H9 (cell line): ENCODE measurements around the gene B3GAT3. TPM values are rescaled to one million over a fixed set of nuclear protein-coding genes. Genes with fewer than 3 reads are reported as not detected.

Experiments
- DNase-seq: peaks from one replicate; pipeline ENCODE4 v3.0.0-alpha.2; 2017
- H2AFZ ChIP-seq: one replicate; pipeline ENCODE4 v1.6.1; 2013; ENCODE audit warnings: mild to moderate bottlenecking, low read length, control low read depth, moderate library complexity
- H2AK5ac ChIP-seq: 2 replicates; pipeline ENCODE4 v1.6.1; 2013; ENCODE audit warnings: low read length, control low read depth, mixed read lengths; ENCODE audit not compliant: insufficient read length
- H2BK120ac ChIP-seq: one replicate; pipeline ENCODE4 v1.6.1; 2013; ENCODE audit warnings: low read depth, mild to moderate bottlenecking, low read length, control low read depth, inconsistent platforms; ENCODE audit not compliant: poor library complexity, severe bottlenecking
- H2BK12ac ChIP-seq: 2 replicates; pipeline ENCODE4 v1.6.1; 2013; ENCODE audit warnings: low read length, control low read depth, mixed read lengths, low read depth; ENCODE audit not compliant: insufficient read length
- H2BK15ac ChIP-seq: 2 replicates; pipeline ENCODE4 v1.6.1; 2013; ENCODE audit warnings: low read depth, low read length, control low read depth
- H2BK20ac ChIP-seq: one replicate; pipeline ENCODE4 v1.6.1; 2013; ENCODE audit warnings: low read depth, mild to moderate bottlenecking, low read length, control low read depth, inconsistent platforms; ENCODE audit not compliant: poor library complexity, severe bottlenecking
- H2BK5ac ChIP-seq: 2 replicates; pipeline ENCODE4 v1.6.1; 2013; ENCODE audit warnings: low read length, control low read depth, mixed read lengths; ENCODE audit not compliant: insufficient read length
- H3K14ac ChIP-seq: 2 replicates; pipeline ENCODE4 v1.6.1; 2013; ENCODE audit warnings: low read length, control low read depth; ENCODE audit not compliant: insufficient read depth
- H3K18ac ChIP-seq: 2 replicates; pipeline ENCODE4 v1.6.1; 2013; ENCODE audit warnings: low read depth, mild to moderate bottlenecking, mixed read lengths, low read length, control low read depth; ENCODE audit not compliant: insufficient read length
- H3K23ac ChIP-seq: 2 replicates; pipeline ENCODE4 v1.6.1; 2013; ENCODE audit warnings: low read length, control low read depth, mixed read lengths, low read depth; ENCODE audit not compliant: insufficient read length
- H3K23me2 ChIP-seq: 2 replicates; pipeline ENCODE4 v1.6.1; 2013; ENCODE audit warnings: low read depth, mild to moderate bottlenecking, mixed read lengths, low read length, control low read depth; ENCODE audit not compliant: insufficient read length, poor library complexity, severe bottlenecking
- H3K27ac ChIP-seq: 2 replicates; pipeline ENCODE4 v1.5.1; 2013; ENCODE audit warnings: low read length, control low read depth, mixed read lengths, low read depth; ENCODE audit not compliant: insufficient read length
- H3K27me3 ChIP-seq: 2 replicates; pipeline ENCODE4 v1.6.1; 2013; ENCODE audit warnings: low read length, control low read depth, inconsistent platforms; ENCODE audit not compliant: insufficient read depth
- H3K4ac ChIP-seq: 2 replicates; pipeline ENCODE4 v1.6.1; 2013; ENCODE audit warnings: low read depth, mild to moderate bottlenecking, control low read depth, inconsistent platforms, low read length, moderate library complexity
- H3K4me1 ChIP-seq: 2 replicates; pipeline ENCODE4 v1.6.1; 2013; ENCODE audit warnings: low read length, control low read depth, inconsistent platforms; ENCODE audit not compliant: insufficient read depth
- H3K4me2 ChIP-seq: 2 replicates; pipeline ENCODE4 v1.6.1; 2013; ENCODE audit warnings: low read length, control low read depth, mixed read lengths; ENCODE audit not compliant: insufficient read length, insufficient read depth
- H3K56ac ChIP-seq: 2 replicates; pipeline ENCODE4 v1.6.1; 2013; ENCODE audit warnings: low read depth, mild to moderate bottlenecking, mixed read lengths, low read length, control low read depth; ENCODE audit not compliant: insufficient read length
- H3K79me1 ChIP-seq: 2 replicates; pipeline ENCODE4 v1.6.1; 2013; ENCODE audit warnings: low read depth, mild to moderate bottlenecking, moderate library complexity, low read length, control low read depth, inconsistent platforms; ENCODE audit not compliant: insufficient read depth, poor library complexity, severe bottlenecking
- H3K79me2 ChIP-seq: 2 replicates; pipeline ENCODE4 v1.6.1; 2013; ENCODE audit warnings: low read length, control low read depth, inconsistent platforms; ENCODE audit not compliant: insufficient read depth
- H3K9ac ChIP-seq: 2 replicates; pipeline ENCODE4 v1.6.1; 2013; ENCODE audit warnings: low read length, control low read depth, mixed read lengths; ENCODE audit not compliant: insufficient read length; ENCODE audit errors: extremely low read depth
- H3K9me3 ChIP-seq: one replicate; pipeline ENCODE4 v1.6.1; 2013; ENCODE audit warnings: low read depth, low read length, inconsistent platforms; ENCODE audit not compliant: control insufficient read depth
- H3T11ph ChIP-seq: one replicate; pipeline ENCODE4 v1.6.1; 2013; ENCODE audit warnings: mild to moderate bottlenecking, low read length, control low read depth, inconsistent platforms
- H4K20me1 ChIP-seq: one replicate; pipeline ENCODE4 v1.6.1; 2013; ENCODE audit not compliant: control insufficient read depth, insufficient read length, insufficient read depth
- H4K5ac ChIP-seq: 2 replicates; pipeline ENCODE4 v1.6.1; 2013; ENCODE audit warnings: low read depth, mild to moderate bottlenecking, mixed read lengths, low read length, control low read depth; ENCODE audit not compliant: insufficient read length
- H4K8ac ChIP-seq: replicated peaks from 2 replicates; pipeline ENCODE4 v1.6.1; 2013; ENCODE audit warnings: low read length, control low read depth, mixed read lengths, low read depth; ENCODE audit not compliant: insufficient read length
- H4K91ac ChIP-seq: 2 replicates; pipeline ENCODE4 v1.6.1; 2013; ENCODE audit warnings: low read depth, mild to moderate bottlenecking, moderate library complexity, mixed read lengths, low read length, control low read depth; ENCODE audit not compliant: insufficient read length
- H3K27ac Mint-ChIP-seq, 3 experiments: 2 replicates in 2 of 3; 3 replicates in 1 of 3; pipeline ENCODE4 v1.8.0; 2020 to 2021; ENCODE audit warnings: mixed read lengths in 3 of 3, mild to moderate bottlenecking in 1 of 3, moderate library complexity in 1 of 3
- H3K27me3 Mint-ChIP-seq: 2 replicates; pipeline ENCODE4 v1.8.0; 2021; ENCODE audit warnings: low read depth, mild to moderate bottlenecking, moderate library complexity, mixed read lengths
- H3K36me3 Mint-ChIP-seq, 3 experiments: 2 replicates in 2 of 3; 3 replicates in 1 of 3; pipeline ENCODE4 v1.8.0; 2020 to 2021; ENCODE audit warnings: low read depth in 3 of 3, mixed read lengths in 3 of 3; ENCODE audit not compliant: insufficient read depth in 1 of 3
- H3K4me1 Mint-ChIP-seq, 2 experiments: 2 replicates each; pipeline ENCODE4 v1.8.0; 2020; ENCODE audit warnings: mixed read lengths in 2 of 2
- H3K4me3 Mint-ChIP-seq, 2 experiments: 2 replicates in 1 of 2; 3 replicates in 1 of 2; pipeline ENCODE4 v1.8.0; 2020 to 2021; ENCODE audit warnings: mild to moderate bottlenecking in 2 of 2, mixed read lengths in 2 of 2, moderate library complexity in 1 of 2
- H3K9me3 Mint-ChIP-seq, 2 experiments: 2 replicates in 1 of 2; 3 replicates in 1 of 2; pipeline ENCODE4 v1.8.0; 2020; ENCODE audit warnings: mild to moderate bottlenecking in 2 of 2, mixed read lengths in 2 of 2, moderate library complexity in 1 of 2
- CTCF ChIP-seq: fragments of 200-600 bp; sonication (generic); conservative IDR thresholded peaks from 3 replicates; pipeline ENCODE4 v1.8.0; 2021; ENCODE audit warnings: antibody characterized with exemption, mild to moderate bottlenecking
- WGBS: extraction: QIAGEN DNeasy Blood & Tissue Kit; methylation state at CpG from one replicate; pipeline ENCODE4 v1.1.7; 2013; ENCODE audit warnings: missing lambda C conversion rate, low lambda C conversion rate, mixed read lengths; ENCODE audit not compliant: insufficient read length; ENCODE audit errors: extremely low coverage; 5-methylcytosine and 5-hydroxymethylcytosine counted together
- total RNA-seq: library from RNA; stranded (reverse); gene quantifications from 2 replicates; pipeline ENCODE4 v1.2.1, GENCODE V29; 2021

B3GAT3 gene
- total RNA-seq, 1 experiment from 2014 or later = 30.8 TPM

GRCh38 chr11:62577046-62577714, 44.6 kb downstream of the B3GAT3 start:
- Histone ChIP-seq H3K4me1 (no peaks in the 10 kb centered on the region), H2AK5ac (no peak overlapping the region), H3T11ph (no peak overlapping the region), H4K20me1 (no peaks in the 10 kb centered on the region), H3K27me3 (no peaks in the 10 kb centered on the region), H3K56ac (no peak overlapping the region), H3K18ac (no peak overlapping the region), H3K23me2 (peaks cover 13% of the 10 kb centered on the region), H4K8ac (no peak overlapping the region), H3K9me3 (no peaks in the 10 kb centered on the region), H2BK5ac (no peak overlapping the region), H3K4me2 (no peak overlapping the region), H2BK120ac (no peak overlapping the region), H3K79me1 (peaks cover 3% of the 10 kb centered on the region), H3K23ac (no peak overlapping the region), H2AFZ (no peak overlapping the region), H3K9ac (no peak overlapping the region), H2BK12ac (no peak overlapping the region), H3K27ac (no peak overlapping the region), H3K14ac (no peak overlapping the region), H4K91ac (no peak overlapping the region), H3K79me2 (peaks cover 12% of the 10 kb centered on the region; the same call in 1 of the 2 replicates), H3K4ac (no peak overlapping the region), H2BK20ac (no peak overlapping the region), H4K5ac (no peak overlapping the region), H2BK15ac (no peak overlapping the region)
- no peak overlapping the region for H3K4me3 Mint-ChIP-seq
- TF ChIP-seq CTCF = no peak
- H3K27me3 Mint-ChIP-seq = no peaks in the 10 kb centered on the region
- WGBS = no CpG with 5 or more reads among the region's 12 CpGs
- H3K9me3 Mint-ChIP-seq = no peaks in the 10 kb centered on the region
- H3K27ac Mint-ChIP-seq = peak overlapping the region in 1 of 3 experiments; percentile 37; a peak in 3 of 7 replicates
- H3K4me1 Mint-ChIP-seq = peaks cover 19 to 23% of the 10 kb centered on the region in 2 experiments
- no peak for DNase-seq
- peaks cover 20 to 59% (median 50%) of the 10 kb centered on the region in 3 experiments for H3K36me3 Mint-ChIP-seq
